Measurements from ENCODE around the gene FBXO5. TPM values are rescaled to one million over a fixed set of nuclear protein-coding genes. Genes with fewer than 3 reads are reported as not detected.

Gene FBXO5
- total RNA-seq, 1 donor from 2014 or later = 29.6 TPM

DNA sequence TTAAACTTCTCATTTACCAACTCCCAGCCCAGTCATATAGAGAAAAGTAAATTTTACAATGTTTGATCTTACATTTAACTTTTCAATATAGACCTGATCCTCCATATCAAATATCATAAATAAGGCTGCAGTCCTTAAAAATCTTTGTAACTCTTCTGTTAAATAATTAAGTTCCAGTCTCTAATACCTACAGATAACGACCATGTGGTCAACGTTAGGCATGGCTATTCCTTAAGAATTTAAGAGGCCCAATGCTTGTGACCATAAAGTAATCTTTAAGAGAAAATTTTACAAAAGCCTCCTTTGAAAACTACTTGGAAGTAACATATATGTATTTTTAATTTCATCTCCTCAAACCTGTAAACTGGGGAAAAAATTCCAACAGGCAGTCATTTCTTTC lies 1.6 kb downstream of the FBXO5 start:
- Mint-ChIP-seq H3K4me1 (ENCODE audit: unreplicated experiment) (peaks cover 35% of the 10 kb centered on the region), H3K9me3 (no peaks in the 10 kb centered on the region), H3K4me3 (peak overlapping the region; percentile 75), H3K36me3 (peaks cover 12% of the 10 kb centered on the region), H3K27me3 (no peaks in the 10 kb centered on the region), H3K27ac (no peak overlapping the region)
- DNase-seq (ENCODE audit: extremely low spot score, unreplicated experiment) = no peak
- TF ChIP-seq CTCF (conservative IDR thresholded peaks at IDR 0.05) = no peak

DNA sequence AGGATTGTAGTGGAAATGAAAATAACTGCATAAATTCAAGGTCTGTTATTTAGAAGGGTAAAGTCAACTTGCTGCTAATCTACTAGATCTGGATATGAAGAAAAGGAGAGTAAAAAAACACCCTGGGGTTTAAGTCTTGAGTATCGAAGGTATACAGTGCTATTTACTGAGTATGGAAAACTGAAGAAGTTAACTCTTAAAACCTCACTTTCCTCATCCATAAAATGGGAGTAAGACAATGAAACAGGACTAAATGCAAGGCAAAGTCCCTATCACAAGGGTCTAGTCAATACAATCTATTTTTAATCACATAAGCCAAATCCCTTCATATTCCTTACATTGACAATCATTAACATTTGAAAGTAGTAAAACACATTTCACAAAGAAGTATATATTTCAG lies 2.2 kb downstream of the FBXO5 start:
- no peak for TF ChIP-seq CTCF (conservative IDR thresholded peaks at IDR 0.05)
- H3K27me3 Mint-ChIP-seq = no peaks in the 10 kb centered on the region
- DNase-seq (ENCODE audit: extremely low spot score, unreplicated experiment) = no peak
- no peak overlapping the region for H3K27ac Mint-ChIP-seq
- H3K4me1 Mint-ChIP-seq (ENCODE audit: unreplicated experiment) = peaks cover 35% of the 10 kb centered on the region
- H3K36me3 Mint-ChIP-seq = peaks cover 15% of the 10 kb centered on the region
- no peaks in the 10 kb centered on the region for H3K9me3 Mint-ChIP-seq
- H3K4me3 Mint-ChIP-seq = peak overlapping the region; percentile 75

GRCh38 chr6:152979116-152979515 lies 3.7 kb downstream of the FBXO5 start:
- H3K27me3 Mint-ChIP-seq = no peaks in the 10 kb centered on the region
- peaks cover 27% of the 10 kb centered on the region for H3K4me1 Mint-ChIP-seq (ENCODE audit: unreplicated experiment)
- peaks cover 4% of the 10 kb centered on the region for H3K9me3 Mint-ChIP-seq
- peaks cover 19% of the 10 kb centered on the region for H3K36me3 Mint-ChIP-seq
- peak overlapping the region; percentile 11 for H3K4me3 Mint-ChIP-seq
- TF ChIP-seq CTCF (conservative IDR thresholded peaks at IDR 0.05) = no peak
- H3K27ac Mint-ChIP-seq = no peak overlapping the region
- no peak for DNase-seq (ENCODE audit: extremely low spot score, unreplicated experiment)

DNA sequence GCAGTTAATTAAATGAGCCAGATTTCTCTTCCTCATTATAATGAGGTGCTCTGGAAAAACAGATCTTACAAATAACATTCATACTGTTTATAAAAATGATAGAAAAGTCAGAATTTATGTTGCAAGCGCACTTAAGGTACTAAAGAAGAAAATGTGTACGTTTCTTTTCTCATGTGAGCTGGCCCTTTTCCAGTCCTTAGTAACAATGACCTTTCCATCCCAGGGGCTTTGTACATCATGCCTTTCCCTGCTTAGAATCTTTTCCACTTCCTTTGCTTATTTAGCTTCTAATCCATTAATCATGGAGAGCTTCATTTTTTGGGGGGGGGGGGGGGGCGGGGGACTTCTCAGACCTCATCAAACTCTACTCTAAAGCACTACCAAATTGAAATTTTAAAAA lies 4.8 kb downstream of the FBXO5 start:
- peaks cover 26% of the 10 kb centered on the region for H3K4me1 Mint-ChIP-seq (ENCODE audit: unreplicated experiment)
- no peak overlapping the region for H3K4me3 Mint-ChIP-seq

GRCh38 chr6:152977556-152977955 lies 5.3 kb downstream of the FBXO5 start:
- Mint-ChIP-seq H3K4me1 (ENCODE audit: unreplicated experiment) (peaks cover 26% of the 10 kb centered on the region), H3K36me3 (peaks cover 30% of the 10 kb centered on the region), H3K27ac (no peak overlapping the region), H3K27me3 (no peaks in the 10 kb centered on the region), H3K4me3 (no peak overlapping the region), H3K9me3 (peaks cover 4% of the 10 kb centered on the region)
- no peak for DNase-seq (ENCODE audit: extremely low spot score, unreplicated experiment)
- no peak for TF ChIP-seq CTCF (conservative IDR thresholded peaks at IDR 0.05)

More for the DNA sequence above, 4.8 kb downstream of the FBXO5 start:
- H3K36me3 Mint-ChIP-seq = peaks cover 27% of the 10 kb centered on the region
- DNase-seq (ENCODE audit: extremely low spot score, unreplicated experiment) = no peak
- H3K27me3 Mint-ChIP-seq = no peaks in the 10 kb centered on the region
- TF ChIP-seq CTCF (conservative IDR thresholded peaks at IDR 0.05) = no peak
- H3K27ac Mint-ChIP-seq = no peak overlapping the region
- H3K9me3 Mint-ChIP-seq = peaks cover 4% of the 10 kb centered on the region

GRCh38 chr6:152976749-152977148 lies 6.1 kb downstream of the FBXO5 start:
- Mint-ChIP-seq H3K27ac (no peak overlapping the region), H3K4me1 (ENCODE audit: unreplicated experiment) (peaks cover 26% of the 10 kb centered on the region), H3K36me3 (peaks cover 34% of the 10 kb centered on the region), H3K9me3 (peaks cover 4% of the 10 kb centered on the region), H3K27me3 (no peaks in the 10 kb centered on the region), H3K4me3 (no peak overlapping the region)
- DNase-seq (ENCODE audit: extremely low spot score, unreplicated experiment) = no peak
- no peak for TF ChIP-seq CTCF (conservative IDR thresholded peaks at IDR 0.05)
